HCT116 (cell line): Measurements from ENCODE around the gene CAPN9. TPM values are rescaled to one million over a fixed set of nuclear protein-coding genes. Genes with fewer than 3 reads are reported as not detected.
"Not testable (repeated sequence)": the region's sequence is repeated elsewhere in the genome, so short reads cannot be mapped to it uniquely, and the experiment has no call there.

Source experiments
- ATAC-seq: fragments of 200-7000 bp; cut with Tn5 transposase; 2 replicates; pipeline ENCODE4 v1.9.1; 2020; ENCODE audit warnings: mild to moderate bottlenecking, moderate library complexity
- BruUV-seq: library from RNA; stranded (reverse); fragments of 400-500 nt; replicated peaks from 2 replicates; lab custom pipeline; 2021; lab: Mats Ljungman, UMichigan
- CTCF ChIA-PET: fragments of 300-600 bp; sonication (Branson Sonifier 250); formaldehyde crosslinking; loops from one replicate; lab custom pipeline; 2021; ENCODE audit warnings: antibody characterized with exemption; lab: Charles Lee
- POLR2A ChIA-PET: fragments of 300-600, 350-600 bp; sonication (Branson Sonifier 250); formaldehyde crosslinking; loops from one replicate; lab custom pipeline; 2021; ENCODE audit warnings: antibody characterized with exemption; lab: Charles Lee
- RAD21 ChIA-PET, 2 experiments: fragments of 300-600 bp; sonication (Branson Sonifier 250); formaldehyde crosslinking; loops; one replicate each; lab custom pipeline; 2023; ENCODE audit warnings: low total read pairs in 2 of 2; ENCODE audit not compliant: uncharacterized antibody in 2 of 2, unreplicated experiment in 2 of 2, low non-redundant PET in 1 of 2; lab: Charles Lee
- DNase-seq: peaks from one replicate; pipeline ENCODE4 v3.0.0-alpha.2; 2010; ENCODE audit warnings: low read depth, low spot score
- H2AFZ ChIP-seq: fragments of 200-600 bp; shearing (Covaris generic), sonication (generic); 2 replicates; pipeline ENCODE4 v1.6.1; 2017; ENCODE audit warnings: low read depth, mixed run types, mixed read lengths, antibody characterized with exemption, low read length; ENCODE audit not compliant: poor library complexity, severe bottlenecking
- H3K27ac ChIP-seq: 2 replicates; pipeline ENCODE4 v1.5.1; 2012; ENCODE audit warnings: low read depth, low read length
- H3K27me3 ChIP-seq: fragments of 200-600 bp; sonication (generic); 2 replicates; pipeline ENCODE4 v1.6.1; 2016; ENCODE audit warnings: mixed run types, low read length, mixed read lengths; ENCODE audit not compliant: insufficient read depth
- H3K36me3 ChIP-seq, 2 experiments: fragments of 200-500 bp in 1 of 2; fragments of 200-600 bp in 1 of 2; sonication (Bioruptor generic) in 1 of 2; sonication (generic) in 1 of 2; 2 replicates each; pipeline versions ENCODE4 v1.5.1 to v1.6.1; 2014 to 2016; ENCODE audit warnings: low read length in 2 of 2, inconsistent platforms in 1 of 2, mixed read lengths in 1 of 2, mixed run types in 1 of 2; ENCODE audit not compliant: insufficient read depth in 2 of 2, control insufficient read depth in 1 of 2
- H3K4me1 ChIP-seq, 2 experiments: fragments of 200-600 bp in 1 of 2; sonication (generic) in 1 of 2; 2 replicates each; pipeline versions ENCODE4 v1.5.1 to v1.6.1; 2012 to 2017; ENCODE audit warnings: low read length in 2 of 2, inconsistent platforms in 1 of 2, mild to moderate bottlenecking in 1 of 2, mixed read lengths in 1 of 2, mixed run types in 1 of 2, moderate library complexity in 1 of 2; ENCODE audit not compliant: insufficient read depth in 2 of 2, control insufficient read depth in 1 of 2
- H3K4me2 ChIP-seq: fragments of 200-600 bp; sonication (generic); 2 replicates; pipeline ENCODE4 v1.6.1; 2017; ENCODE audit warnings: mixed run types, low read length, mixed read lengths
- H3K4me3 ChIP-seq, 2 experiments: fragments of 200-600 bp in 1 of 2; sonication (generic) in 1 of 2; replicated peaks in 1 of 2; 2 replicates each; pipeline ENCODE4 v1.5.1; 2011 to 2016; ENCODE audit warnings: low read length in 2 of 2, control low read depth in 1 of 2, low read depth in 1 of 2, mild to moderate bottlenecking in 1 of 2, mixed read lengths in 1 of 2, mixed run types in 1 of 2
- H3K79me2 ChIP-seq: fragments of 200-600 bp; sonication (generic); 2 replicates; pipeline ENCODE4 v1.6.1; 2017; ENCODE audit warnings: mild to moderate bottlenecking, mixed run types, low read length, moderate library complexity, mixed read lengths; ENCODE audit not compliant: insufficient read depth
- H3K9ac ChIP-seq: fragments of 200-600 bp; sonication (generic); 2 replicates; pipeline ENCODE4 v1.6.1; 2016; ENCODE audit warnings: low read length, mixed read lengths
- H3K9me2 ChIP-seq: fragments of 200-600 bp; sonication (generic), shearing (Covaris generic); 2 replicates; pipeline ENCODE4 v1.6.1; 2017; ENCODE audit warnings: mixed run types, mild to moderate bottlenecking, moderate library complexity; ENCODE audit not compliant: insufficient read depth
- H3K9me3 ChIP-seq, 2 experiments: fragments of 200-500 bp in 1 of 2; fragments of 200-600 bp in 1 of 2; sonication (Bioruptor generic) in 1 of 2; sonication (generic) in 1 of 2; 2 replicates each; pipeline ENCODE4 v1.6.1; 2014 to 2017; ENCODE audit warnings: low read length in 2 of 2, mixed read lengths in 2 of 2, inconsistent platforms in 1 of 2, low read depth in 1 of 2, mild to moderate bottlenecking in 1 of 2, mixed run types in 1 of 2, moderate library complexity in 1 of 2; ENCODE audit not compliant: control insufficient read depth in 1 of 2, insufficient read depth in 1 of 2
- H4K20me1 ChIP-seq: fragments of 200-600 bp; sonication (generic), shearing (Covaris generic); 2 replicates; pipeline ENCODE4 v1.6.1; 2017; ENCODE audit warnings: mixed run types, mild to moderate bottlenecking, moderate library complexity; ENCODE audit not compliant: insufficient read depth
- EZH2 ChIP-seq: fragments of 200-600 bp; sonication (generic); IDR thresholded peaks from 2 replicates; pipeline ENCODE4 v1.6.1; 2017; ENCODE audit warnings: antibody characterized with exemption, mixed run types
- RAD21 ChIP-seq: IDR thresholded peaks from 2 replicates; pipeline ENCODE4 v1.6.1; 2012; ENCODE audit warnings: low read depth, mild to moderate bottlenecking
- SRF ChIP-seq: IDR thresholded peaks from 2 replicates; pipeline ENCODE4 v1.6.1; 2012; ENCODE audit warnings: low read depth
- intact Hi-C: fragments of 100-400 bp; cut with micrococcal nuclease; formaldehyde crosslinking; loops from 2 replicates; pipeline ENCODE4 v1.10.0; 2022
- total RNA-seq: library from RNA; stranded (reverse); gene quantifications from one replicate; pipeline ENCODE4 v1.2.1, GENCODE V29; 2021; ENCODE audit not compliant: unreplicated experiment
- TF ChIP-seq, protein P1 (sequence below), 3 experiments: fragments of 200-600 bp in 1 of 3; sonication (generic) in 1 of 3; IDR thresholded peaks in 2 of 3; conservative IDR thresholded peaks in 1 of 3; 2 replicates each; pipeline ENCODE4 v1.5.1; 2012 to 2017; ENCODE audit warnings: low read depth in 2 of 3, low read length in 2 of 3, antibody characterized with exemption in 1 of 3, borderline replicate concordance in 1 of 3, control low read depth in 1 of 3, mild to moderate bottlenecking in 1 of 3, mixed read lengths in 1 of 3, mixed run types in 1 of 3, moderate library complexity in 1 of 3; ENCODE audit not compliant: insufficient read depth in 1 of 3

The CAPN9 gene
- total RNA-seq, 1 experiment from 2014 or later = not detected

DNA sequence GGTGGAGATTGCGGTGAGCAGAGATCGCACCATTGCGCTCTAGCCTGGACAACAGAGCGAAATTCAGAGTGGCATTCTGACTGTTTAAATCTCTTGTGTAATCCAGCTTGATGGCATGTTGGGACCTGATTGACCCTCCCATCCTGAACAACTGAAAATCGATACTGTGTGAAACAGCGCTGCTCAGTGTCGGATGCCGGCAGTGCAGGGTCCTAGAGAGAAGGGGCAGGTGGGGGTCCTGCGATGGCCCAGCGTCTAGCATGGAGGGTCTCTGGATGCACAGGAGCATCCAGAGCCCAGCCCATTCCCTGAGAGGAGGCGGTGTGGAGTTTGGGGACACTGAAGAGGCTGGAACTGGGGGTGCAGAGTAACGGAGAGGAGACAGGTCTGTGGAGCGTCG, 49.1 kb upstream of the CAPN9 start:
- ChIA-PET CTCF (interaction anchor here (0.9 to 3.0 kb wide), 2 partner anchors 56 to 100 kb away, joined by 3 to 6 read pairs; partner anchors contain the start of gene COG2), RAD21 (no interaction called here), POLR2A (no interaction called here)
- DNase-seq = no peak
- H3K9me2 ChIP-seq = no peaks in the 10 kb centered on the region
- H3K4me1 ChIP-seq = peaks cover 8 to 9% of the 10 kb centered on the region in 2 experiments
- peaks cover 4% of the 10 kb centered on the region; the same call in 1 of the 2 replicates for H3K27me3 ChIP-seq
- no peak overlapping the region for H2AFZ ChIP-seq
- TF ChIP-seq SRF (no peak), EZH2 (no peak), RAD21 (peak; percentile 41)
- TF ChIP-seq, protein P1, sequence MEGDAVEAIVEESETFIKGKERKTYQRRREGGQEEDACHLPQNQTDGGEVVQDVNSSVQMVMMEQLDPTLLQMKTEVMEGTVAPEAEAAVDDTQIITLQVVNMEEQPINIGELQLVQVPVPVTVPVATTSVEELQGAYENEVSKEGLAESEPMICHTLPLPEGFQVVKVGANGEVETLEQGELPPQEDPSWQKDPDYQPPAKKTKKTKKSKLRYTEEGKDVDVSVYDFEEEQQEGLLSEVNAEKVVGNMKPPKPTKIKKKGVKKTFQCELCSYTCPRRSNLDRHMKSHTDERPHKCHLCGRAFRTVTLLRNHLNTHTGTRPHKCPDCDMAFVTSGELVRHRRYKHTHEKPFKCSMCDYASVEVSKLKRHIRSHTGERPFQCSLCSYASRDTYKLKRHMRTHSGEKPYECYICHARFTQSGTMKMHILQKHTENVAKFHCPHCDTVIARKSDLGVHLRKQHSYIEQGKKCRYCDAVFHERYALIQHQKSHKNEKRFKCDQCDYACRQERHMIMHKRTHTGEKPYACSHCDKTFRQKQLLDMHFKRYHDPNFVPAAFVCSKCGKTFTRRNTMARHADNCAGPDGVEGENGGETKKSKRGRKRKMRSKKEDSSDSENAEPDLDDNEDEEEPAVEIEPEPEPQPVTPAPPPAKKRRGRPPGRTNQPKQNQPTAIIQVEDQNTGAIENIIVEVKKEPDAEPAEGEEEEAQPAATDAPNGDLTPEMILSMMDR (IDR thresholded peaks at IDR 0.05 in 2 of 3, conservative IDR thresholded peaks at IDR 0.05 in 1 of 3; ENCODE audit: borderline replicate concordance in 1 of 3, insufficient read depth in 1 of 3, low read depth in 2 of 3, low read length in 2 of 3) = peak; percentile 9 to 33 (median 19); a peak in 2 of 6 replicates
- no peak overlapping the region for H3K4me2 ChIP-seq
- no peaks in the 10 kb centered on the region for H3K9me3 ChIP-seq
- H3K36me3 ChIP-seq = no peaks in the 10 kb centered on the region
- intact Hi-C loops = no loop called here
- H3K27ac ChIP-seq = no peak overlapping the region
- H3K4me3 ChIP-seq = no peak overlapping the region
- BruUV-seq = no TSS peak
- H3K79me2 ChIP-seq = no peaks in the 10 kb centered on the region
- H3K9ac ChIP-seq = no peak overlapping the region
- ATAC-seq = no peak
- no peaks in the 10 kb centered on the region for H4K20me1 ChIP-seq

DNA sequence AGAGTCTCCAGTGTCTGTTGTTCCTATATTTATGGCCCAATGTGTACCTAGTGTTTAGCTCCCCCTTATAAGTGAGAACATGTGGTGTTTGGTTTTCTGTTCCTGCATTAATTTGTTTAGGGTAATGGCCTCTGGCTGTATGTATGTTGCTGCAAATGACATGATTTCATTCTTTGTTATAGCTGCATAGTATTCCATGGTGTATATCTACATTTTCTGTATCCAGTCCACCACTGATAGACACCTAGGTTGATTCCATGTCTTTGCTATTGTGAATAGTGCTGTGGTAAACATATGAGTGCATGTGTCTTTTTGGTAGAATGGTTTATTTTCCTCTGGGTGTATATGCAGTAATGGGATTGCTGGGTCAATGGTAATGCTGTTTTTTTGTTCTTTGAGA, 48.2 kb upstream of the CAPN9 start:
- H3K4me2 ChIP-seq, H3K27ac ChIP-seq, H3K9me2 ChIP-seq, H3K4me3 ChIP-seq, intact Hi-C loops, POLR2A ChIA-PET, BruUV-seq, ATAC-seq, H3K27me3 ChIP-seq, H3K9ac ChIP-seq, H2AFZ ChIP-seq, H3K36me3 ChIP-seq, H3K9me3 ChIP-seq, H4K20me1 ChIP-seq, H3K79me2 ChIP-seq, RAD21 ChIA-PET, DNase-seq: not testable (repeated sequence)
- peaks cover 14 to 16% of the 10 kb centered on the region in 2 experiments for H3K4me1 ChIP-seq
- CTCF ChIA-PET = interaction anchor here (3.0 kb wide), 1 partner anchor 56 kb away, joined by 6 read pairs; the partner anchor contains the start of gene COG2
